HCT116 (cell line): ENCODE results near the gene ATP13A2. TPM values are rescaled to one million over a fixed set of nuclear protein-coding genes. Genes with fewer than 3 reads are reported as not detected.

Experiments used
- ATAC-seq: fragments of 200-7000 bp; cut with Tn5 transposase; 2 replicates; pipeline ENCODE4 v1.9.1; 2020; ENCODE audit warnings: mild to moderate bottlenecking, moderate library complexity
- BruUV-seq: library from RNA; stranded (reverse); fragments of 400-500 nt; replicated peaks from 2 replicates; lab custom pipeline; 2021; lab: Mats Ljungman, UMichigan
- CTCF ChIA-PET: fragments of 300-600 bp; sonication (Branson Sonifier 250); formaldehyde crosslinking; loops from one replicate; lab custom pipeline; 2021; ENCODE audit warnings: antibody characterized with exemption; lab: Charles Lee
- POLR2A ChIA-PET: fragments of 300-600, 350-600 bp; sonication (Branson Sonifier 250); formaldehyde crosslinking; loops from one replicate; lab custom pipeline; 2021; ENCODE audit warnings: antibody characterized with exemption; lab: Charles Lee
- RAD21 ChIA-PET, 2 experiments: fragments of 300-600 bp; sonication (Branson Sonifier 250); formaldehyde crosslinking; loops; one replicate each; lab custom pipeline; 2023; ENCODE audit warnings: low total read pairs in 2 of 2; ENCODE audit not compliant: uncharacterized antibody in 2 of 2, unreplicated experiment in 2 of 2, low non-redundant PET in 1 of 2; lab: Charles Lee
- DNase-seq: peaks from one replicate; pipeline ENCODE4 v3.0.0-alpha.2; 2010; ENCODE audit warnings: low read depth, low spot score
- H2AFZ ChIP-seq: fragments of 200-600 bp; shearing (Covaris generic), sonication (generic); 2 replicates; pipeline ENCODE4 v1.6.1; 2017; ENCODE audit warnings: low read depth, mixed run types, mixed read lengths, antibody characterized with exemption, low read length; ENCODE audit not compliant: poor library complexity, severe bottlenecking
- H3K27ac ChIP-seq: 2 replicates; pipeline ENCODE4 v1.5.1; 2012; ENCODE audit warnings: low read depth, low read length
- H3K27me3 ChIP-seq: fragments of 200-600 bp; sonication (generic); 2 replicates; pipeline ENCODE4 v1.6.1; 2016; ENCODE audit warnings: mixed run types, low read length, mixed read lengths; ENCODE audit not compliant: insufficient read depth
- H3K36me3 ChIP-seq, 2 experiments: fragments of 200-500 bp in 1 of 2; fragments of 200-600 bp in 1 of 2; sonication (Bioruptor generic) in 1 of 2; sonication (generic) in 1 of 2; 2 replicates each; pipeline versions ENCODE4 v1.5.1 to v1.6.1; 2014 to 2016; ENCODE audit warnings: low read length in 2 of 2, inconsistent platforms in 1 of 2, mixed read lengths in 1 of 2, mixed run types in 1 of 2; ENCODE audit not compliant: insufficient read depth in 2 of 2, control insufficient read depth in 1 of 2
- H3K4me1 ChIP-seq, 2 experiments: fragments of 200-600 bp in 1 of 2; sonication (generic) in 1 of 2; 2 replicates each; pipeline versions ENCODE4 v1.5.1 to v1.6.1; 2012 to 2017; ENCODE audit warnings: low read length in 2 of 2, inconsistent platforms in 1 of 2, mild to moderate bottlenecking in 1 of 2, mixed read lengths in 1 of 2, mixed run types in 1 of 2, moderate library complexity in 1 of 2; ENCODE audit not compliant: insufficient read depth in 2 of 2, control insufficient read depth in 1 of 2
- H3K4me2 ChIP-seq: fragments of 200-600 bp; sonication (generic); 2 replicates; pipeline ENCODE4 v1.6.1; 2017; ENCODE audit warnings: mixed run types, low read length, mixed read lengths
- H3K4me3 ChIP-seq, 2 experiments: fragments of 200-600 bp in 1 of 2; sonication (generic) in 1 of 2; replicated peaks in 1 of 2; 2 replicates each; pipeline ENCODE4 v1.5.1; 2011 to 2016; ENCODE audit warnings: low read length in 2 of 2, control low read depth in 1 of 2, low read depth in 1 of 2, mild to moderate bottlenecking in 1 of 2, mixed read lengths in 1 of 2, mixed run types in 1 of 2
- H3K79me2 ChIP-seq: fragments of 200-600 bp; sonication (generic); 2 replicates; pipeline ENCODE4 v1.6.1; 2017; ENCODE audit warnings: mild to moderate bottlenecking, mixed run types, low read length, moderate library complexity, mixed read lengths; ENCODE audit not compliant: insufficient read depth
- H3K9ac ChIP-seq: fragments of 200-600 bp; sonication (generic); 2 replicates; pipeline ENCODE4 v1.6.1; 2016; ENCODE audit warnings: low read length, mixed read lengths
- H3K9me2 ChIP-seq: fragments of 200-600 bp; sonication (generic), shearing (Covaris generic); 2 replicates; pipeline ENCODE4 v1.6.1; 2017; ENCODE audit warnings: mixed run types, mild to moderate bottlenecking, moderate library complexity; ENCODE audit not compliant: insufficient read depth
- H3K9me3 ChIP-seq, 2 experiments: fragments of 200-500 bp in 1 of 2; fragments of 200-600 bp in 1 of 2; sonication (Bioruptor generic) in 1 of 2; sonication (generic) in 1 of 2; 2 replicates each; pipeline ENCODE4 v1.6.1; 2014 to 2017; ENCODE audit warnings: low read length in 2 of 2, mixed read lengths in 2 of 2, inconsistent platforms in 1 of 2, low read depth in 1 of 2, mild to moderate bottlenecking in 1 of 2, mixed run types in 1 of 2, moderate library complexity in 1 of 2; ENCODE audit not compliant: control insufficient read depth in 1 of 2, insufficient read depth in 1 of 2
- H4K20me1 ChIP-seq: fragments of 200-600 bp; sonication (generic), shearing (Covaris generic); 2 replicates; pipeline ENCODE4 v1.6.1; 2017; ENCODE audit warnings: mixed run types, mild to moderate bottlenecking, moderate library complexity; ENCODE audit not compliant: insufficient read depth
- CBX3 ChIP-seq: IDR thresholded peaks from 2 replicates; pipeline ENCODE4 v1.6.1; 2012; ENCODE audit warnings: low read depth
- CEBPB ChIP-seq: IDR thresholded peaks from 2 replicates; pipeline ENCODE4 v1.6.1; 2012; ENCODE audit warnings: low read depth
- EGR1 ChIP-seq: IDR thresholded peaks from 2 replicates; pipeline ENCODE4 v1.6.1; 2012; ENCODE audit warnings: low read depth
- ELF1 ChIP-seq: IDR thresholded peaks from 2 replicates; pipeline ENCODE4 v1.6.1; 2012; ENCODE audit warnings: low read depth, borderline replicate concordance
- EZH2 ChIP-seq: fragments of 200-600 bp; sonication (generic); IDR thresholded peaks from 2 replicates; pipeline ENCODE4 v1.6.1; 2017; ENCODE audit warnings: antibody characterized with exemption, mixed run types
- EZH2phosphoT487 ChIP-seq: fragments of 200-600 bp; IDR thresholded peaks from 2 replicates; pipeline ENCODE4 v1.6.1; 2018; ENCODE audit warnings: antibody characterized with exemption, borderline replicate concordance
- FOSL1 ChIP-seq: IDR thresholded peaks from 2 replicates; pipeline ENCODE4 v1.6.1; 2012; ENCODE audit warnings: low read depth
- JUND ChIP-seq: IDR thresholded peaks from 2 replicates; pipeline ENCODE4 v1.6.1; 2012
- POLR2A ChIP-seq: IDR thresholded peaks from 2 replicates; pipeline ENCODE4 v1.7.0; 2011; ENCODE audit warnings: borderline replicate concordance; ENCODE audit not compliant: insufficient read depth, insufficient read length; ENCODE audit errors: extremely low read depth
- POLR2AphosphoS5 ChIP-seq: IDR thresholded peaks from 2 replicates; pipeline ENCODE4 v1.6.1; 2011; ENCODE audit warnings: mild to moderate bottlenecking, low read depth, low read length, moderate library complexity
- RAD21 ChIP-seq: IDR thresholded peaks from 2 replicates; pipeline ENCODE4 v1.6.1; 2012; ENCODE audit warnings: low read depth, mild to moderate bottlenecking
- SIN3A ChIP-seq: IDR thresholded peaks from 2 replicates; pipeline ENCODE4 v1.6.1; 2012; ENCODE audit warnings: low read depth
- SP1 ChIP-seq: IDR thresholded peaks from 2 replicates; pipeline ENCODE4 v1.6.1; 2012; ENCODE audit warnings: low read depth
- SRF ChIP-seq: IDR thresholded peaks from 2 replicates; pipeline ENCODE4 v1.6.1; 2012; ENCODE audit warnings: low read depth
- YY1 ChIP-seq: IDR thresholded peaks from 2 replicates; pipeline ENCODE4 v1.6.1; 2011; ENCODE audit warnings: low read length, low read depth, moderate library complexity, mild to moderate bottlenecking; ENCODE audit not compliant: insufficient replicate concordance; ENCODE audit errors: extremely low read depth
- ZFX ChIP-seq: fragments of 450-650 bp; IDR thresholded peaks from 2 replicates; pipeline ENCODE4 v1.6.1; 2017
- ZNF274 ChIP-seq: fragments of 200-500 bp; sonication (Bioruptor generic); IDR thresholded peaks from 2 replicates; pipeline ENCODE4 v1.6.1; 2014; ENCODE audit warnings: mild to moderate bottlenecking, low read depth, low read length, inconsistent platforms
- intact Hi-C: fragments of 100-400 bp; cut with micrococcal nuclease; formaldehyde crosslinking; loops from 2 replicates; pipeline ENCODE4 v1.10.0; 2022
- total RNA-seq: library from RNA; stranded (reverse); gene quantifications from one replicate; pipeline ENCODE4 v1.2.1, GENCODE V29; 2021; ENCODE audit not compliant: unreplicated experiment
- TF ChIP-seq, protein P1 (sequence below), 3 experiments: fragments of 200-600 bp in 1 of 3; sonication (generic) in 1 of 3; IDR thresholded peaks in 2 of 3; conservative IDR thresholded peaks in 1 of 3; 2 replicates each; pipeline ENCODE4 v1.5.1; 2012 to 2017; ENCODE audit warnings: low read depth in 2 of 3, low read length in 2 of 3, antibody characterized with exemption in 1 of 3, borderline replicate concordance in 1 of 3, control low read depth in 1 of 3, mild to moderate bottlenecking in 1 of 3, mixed read lengths in 1 of 3, mixed run types in 1 of 3, moderate library complexity in 1 of 3; ENCODE audit not compliant: insufficient read depth in 1 of 3
- TF ChIP-seq, protein P2 (sequence below): IDR thresholded peaks from 2 replicates; pipeline ENCODE4 v1.6.1; 2012
- TF ChIP-seq, protein P3 (sequence below): IDR thresholded peaks from 2 replicates; pipeline ENCODE4 v1.6.1; 2011; ENCODE audit warnings: mild to moderate bottlenecking, low read length, moderate library complexity; ENCODE audit not compliant: insufficient replicate concordance; ENCODE audit errors: extremely low read depth

ATP13A2 gene
- total RNA-seq, 1 experiment from 2014 or later: 60.5 TPM

DNA sequence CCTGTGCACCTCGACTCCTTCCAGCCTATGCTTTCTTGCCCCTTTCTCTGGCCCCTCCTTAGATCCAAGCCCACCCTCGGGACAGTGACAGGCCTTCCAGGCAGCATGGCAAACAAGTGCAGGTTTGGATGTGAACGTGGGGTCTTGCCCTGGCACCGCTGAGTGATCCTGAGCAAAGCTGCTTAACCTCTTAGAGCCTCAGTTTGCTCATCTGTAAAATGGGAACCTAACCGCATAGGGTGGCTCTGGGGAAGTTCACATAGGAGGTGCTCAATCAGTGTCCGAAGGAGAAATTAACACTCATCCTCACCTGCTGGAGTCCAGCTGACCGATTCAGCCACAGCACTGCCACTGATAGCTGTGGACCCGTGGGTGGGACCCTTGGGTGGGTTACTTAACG lies 38.5 kb downstream of the ATP13A2 start:
- TF ChIP-seq FOSL1: no peak
- TF ChIP-seq EGR1: no peak
- no peak for TF ChIP-seq YY1
- TF ChIP-seq, protein P1, sequence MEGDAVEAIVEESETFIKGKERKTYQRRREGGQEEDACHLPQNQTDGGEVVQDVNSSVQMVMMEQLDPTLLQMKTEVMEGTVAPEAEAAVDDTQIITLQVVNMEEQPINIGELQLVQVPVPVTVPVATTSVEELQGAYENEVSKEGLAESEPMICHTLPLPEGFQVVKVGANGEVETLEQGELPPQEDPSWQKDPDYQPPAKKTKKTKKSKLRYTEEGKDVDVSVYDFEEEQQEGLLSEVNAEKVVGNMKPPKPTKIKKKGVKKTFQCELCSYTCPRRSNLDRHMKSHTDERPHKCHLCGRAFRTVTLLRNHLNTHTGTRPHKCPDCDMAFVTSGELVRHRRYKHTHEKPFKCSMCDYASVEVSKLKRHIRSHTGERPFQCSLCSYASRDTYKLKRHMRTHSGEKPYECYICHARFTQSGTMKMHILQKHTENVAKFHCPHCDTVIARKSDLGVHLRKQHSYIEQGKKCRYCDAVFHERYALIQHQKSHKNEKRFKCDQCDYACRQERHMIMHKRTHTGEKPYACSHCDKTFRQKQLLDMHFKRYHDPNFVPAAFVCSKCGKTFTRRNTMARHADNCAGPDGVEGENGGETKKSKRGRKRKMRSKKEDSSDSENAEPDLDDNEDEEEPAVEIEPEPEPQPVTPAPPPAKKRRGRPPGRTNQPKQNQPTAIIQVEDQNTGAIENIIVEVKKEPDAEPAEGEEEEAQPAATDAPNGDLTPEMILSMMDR (IDR thresholded peaks at IDR 0.05 in 2 of 3, conservative IDR thresholded peaks at IDR 0.05 in 1 of 3; ENCODE audit: borderline replicate concordance in 1 of 3, insufficient read depth in 1 of 3, low read depth in 2 of 3, low read length in 2 of 3): no peak
- TF ChIP-seq RAD21: no peak
- TF ChIP-seq ZFX: no peak
- TF ChIP-seq POLR2AphosphoS5: no peak
- TF ChIP-seq EZH2phosphoT487: no peak
- TF ChIP-seq SP1: no peak
- no peak for TF ChIP-seq JUND
- no peak for TF ChIP-seq SIN3A
- TF ChIP-seq CEBPB: no peak
- no peak for TF ChIP-seq EZH2
- TF ChIP-seq, protein P2, sequence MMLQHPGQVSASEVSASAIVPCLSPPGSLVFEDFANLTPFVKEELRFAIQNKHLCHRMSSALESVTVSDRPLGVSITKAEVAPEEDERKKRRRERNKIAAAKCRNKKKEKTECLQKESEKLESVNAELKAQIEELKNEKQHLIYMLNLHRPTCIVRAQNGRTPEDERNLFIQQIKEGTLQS: no peak
- no peak for TF ChIP-seq SRF
- TF ChIP-seq ZNF274: no peak
- no peak for TF ChIP-seq CBX3
- TF ChIP-seq ELF1: no peak
- TF ChIP-seq, protein P3, sequence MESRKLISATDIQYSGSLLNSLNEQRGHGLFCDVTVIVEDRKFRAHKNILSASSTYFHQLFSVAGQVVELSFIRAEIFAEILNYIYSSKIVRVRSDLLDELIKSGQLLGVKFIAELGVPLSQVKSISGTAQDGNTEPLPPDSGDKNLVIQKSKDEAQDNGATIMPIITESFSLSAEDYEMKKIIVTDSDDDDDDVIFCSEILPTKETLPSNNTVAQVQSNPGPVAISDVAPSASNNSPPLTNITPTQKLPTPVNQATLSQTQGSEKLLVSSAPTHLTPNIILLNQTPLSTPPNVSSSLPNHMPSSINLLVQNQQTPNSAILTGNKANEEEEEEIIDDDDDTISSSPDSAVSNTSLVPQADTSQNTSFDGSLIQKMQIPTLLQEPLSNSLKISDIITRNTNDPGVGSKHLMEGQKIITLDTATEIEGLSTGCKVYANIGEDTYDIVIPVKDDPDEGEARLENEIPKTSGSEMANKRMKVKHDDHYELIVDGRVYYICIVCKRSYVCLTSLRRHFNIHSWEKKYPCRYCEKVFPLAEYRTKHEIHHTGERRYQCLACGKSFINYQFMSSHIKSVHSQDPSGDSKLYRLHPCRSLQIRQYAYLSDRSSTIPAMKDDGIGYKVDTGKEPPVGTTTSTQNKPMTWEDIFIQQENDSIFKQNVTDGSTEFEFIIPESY: no peak
- TF ChIP-seq POLR2A: no peak
- H3K9me3 ChIP-seq: no peaks in the 10 kb centered on the region
- peaks cover 0 to 8% of the 10 kb centered on the region in 2 experiments; a peak in 2 of 4 replicates for H3K36me3 ChIP-seq
- DNase-seq (no peak), ATAC-seq (no peak)
- POLR2A ChIA-PET: no interaction called here
- H2AFZ ChIP-seq: no peak overlapping the region
- no peaks in the 10 kb centered on the region for H3K27me3 ChIP-seq
- no peaks in the 10 kb centered on the region for H3K9me2 ChIP-seq
- RAD21 ChIA-PET: no interaction called here
- no peaks in the 10 kb centered on the region for H4K20me1 ChIP-seq
- CTCF ChIA-PET: no interaction called here
- H3K27ac ChIP-seq: no peak overlapping the region
- H3K79me2 ChIP-seq: peaks cover 12% of the 10 kb centered on the region; the same call in 1 of the 2 replicates
- BruUV-seq: no TSS peak
- H3K4me3 ChIP-seq: no peak overlapping the region
- H3K9ac ChIP-seq: no peak overlapping the region
- intact Hi-C loops: no loop called here
- H3K4me2 ChIP-seq: no peak overlapping the region
- peaks cover 11 to 16% of the 10 kb centered on the region in 2 experiments for H3K4me1 ChIP-seq
